Neural cell (in vitro differentiated cells): ENCODE data around the gene SPATA2. TPM values are rescaled to one million over a fixed set of nuclear protein-coding genes. Genes with fewer than 3 reads are reported as not detected.

Source experiments
- H2AFZ ChIP-seq: fragments of 200-600, 300-800 bp; sonication (generic), shearing (Covaris generic); 2 replicates; pipeline ENCODE4 v1.6.0; 2014; ENCODE audit warnings: low read depth, mild to moderate bottlenecking, antibody characterized with exemption, low read length, moderate library complexity
- H3F3A ChIP-seq: fragments of 200-600 bp; shearing (Covaris generic); 2 replicates; pipeline ENCODE4 v1.6.1; 2016; ENCODE audit warnings: mild to moderate bottlenecking, moderate library complexity, mixed read lengths, antibody characterized with exemption, low read length; ENCODE audit not compliant: insufficient read depth, poor library complexity, severe bottlenecking
- H3K27ac ChIP-seq: fragments of 200-600, 300-800 bp; sonication (generic), shearing (Covaris generic); 2 replicates; pipeline ENCODE4 v1.5.1; 2014; ENCODE audit warnings: mild to moderate bottlenecking, low read length, moderate library complexity
- H3K27me3 ChIP-seq: fragments of 300-800, 200-600 bp; sonication (generic), shearing (Covaris generic); 2 replicates; pipeline ENCODE4 v1.6.0; 2014; ENCODE audit warnings: mild to moderate bottlenecking, low read depth, low read length, moderate library complexity; ENCODE audit not compliant: insufficient read depth
- H3K36me3 ChIP-seq: fragments of 300-800, 200-600 bp; sonication (generic), shearing (Covaris generic); 2 replicates; pipeline ENCODE4 v1.5.1; 2014; ENCODE audit warnings: mild to moderate bottlenecking, antibody characterized with exemption, low read length, moderate library complexity; ENCODE audit not compliant: insufficient read depth
- H3K4me2 ChIP-seq: fragments of 300-800, 200-600 bp; sonication (generic), shearing (Covaris generic); 2 replicates; pipeline ENCODE4 v1.6.0; 2014; ENCODE audit warnings: mild to moderate bottlenecking, low read length
- H3K4me3 ChIP-seq: fragments of 300-800, 200-600 bp; sonication (generic), shearing (Covaris generic); 2 replicates; pipeline ENCODE4 v1.5.1; 2014; ENCODE audit warnings: mild to moderate bottlenecking, low read length, moderate library complexity
- H3K79me2 ChIP-seq: fragments of 200-600 bp; shearing (Covaris generic); replicated peaks from 2 replicates; pipeline ENCODE4 v1.6.0; 2014; ENCODE audit warnings: mild to moderate bottlenecking, low read length, moderate library complexity; ENCODE audit not compliant: insufficient read depth
- H3K9ac ChIP-seq: fragments of 300-800, 200-600 bp; sonication (generic), shearing (Covaris generic); 2 replicates; pipeline ENCODE4 v1.6.1; 2016; ENCODE audit warnings: mild to moderate bottlenecking, low read length, mixed read lengths
- H3K9me2 ChIP-seq: fragments of 200-600 bp; shearing (Covaris generic); 2 replicates; pipeline ENCODE4 v1.6.1; 2016; ENCODE audit warnings: mild to moderate bottlenecking, low read length, mixed read lengths; ENCODE audit not compliant: insufficient read depth
- H3K9me3 ChIP-seq: fragments of 200-600, 300-800 bp; sonication (generic), shearing (Covaris generic); 2 replicates; pipeline ENCODE4 v1.6.1; 2016; ENCODE audit warnings: mild to moderate bottlenecking, mixed run types, low read length, moderate library complexity, mixed read lengths
- H4K20me1 ChIP-seq: fragments of 200-600 bp; shearing (Covaris generic); 2 replicates; pipeline ENCODE4 v1.6.1; 2016; ENCODE audit warnings: mild to moderate bottlenecking, mixed run types; ENCODE audit not compliant: insufficient read depth
- CTCF ChIP-seq: fragments of 450-650 bp; IDR thresholded peaks from 2 replicates; pipeline ENCODE4 v1.5.1; 2014; ENCODE audit warnings: antibody characterized with exemption, mild to moderate bottlenecking, moderate library complexity; ENCODE audit not compliant: poor library complexity, severe bottlenecking
- EP300 ChIP-seq: fragments of 450-650 bp; conservative IDR thresholded peaks from 2 replicates; pipeline ENCODE4 v1.6.1; 2014; ENCODE audit warnings: antibody characterized with exemption, mild to moderate bottlenecking, moderate library complexity; ENCODE audit not compliant: poor library complexity, severe bottlenecking
- EZH2 ChIP-seq: fragments of 200-600, 300-800 bp; shearing (Covaris generic), sonication (generic); IDR thresholded peaks from 2 replicates; pipeline ENCODE4 v1.6.1; 2014; ENCODE audit warnings: antibody characterized with exemption, low read length, borderline replicate concordance, mild to moderate bottlenecking; ENCODE audit not compliant: insufficient read depth, poor library complexity, severe bottlenecking
- MXI1 ChIP-seq: fragments of 450-650 bp; conservative IDR thresholded peaks from 2 replicates; pipeline ENCODE4 v1.6.1; 2014; ENCODE audit warnings: antibody characterized with exemption, mild to moderate bottlenecking; ENCODE audit not compliant: poor library complexity, severe bottlenecking
- POLR2AphosphoS5 ChIP-seq: IDR thresholded peaks from 2 replicates; pipeline ENCODE4 v1.6.1; 2012
- RAD21 ChIP-seq: fragments of 450-650 bp; conservative IDR thresholded peaks from 2 replicates; pipeline ENCODE4 v1.6.1; 2014; ENCODE audit warnings: antibody characterized with exemption, mild to moderate bottlenecking, moderate library complexity
- REST ChIP-seq: IDR thresholded peaks from 2 replicates; pipeline ENCODE4 v1.6.1; 2012; ENCODE audit warnings: borderline replicate concordance
- SMC3 ChIP-seq: fragments of 450-650 bp; conservative IDR thresholded peaks from 2 replicates; pipeline ENCODE4 v1.6.1; 2014; ENCODE audit warnings: antibody characterized with exemption, mild to moderate bottlenecking, moderate library complexity; ENCODE audit not compliant: poor library complexity
- TAF1 ChIP-seq: IDR thresholded peaks from 2 replicates; pipeline ENCODE4 v1.6.1; 2012; ENCODE audit warnings: low read depth
- polyA plus RNA-seq: library from polyadenylated mRNA; depleted of rRNA; stranded (reverse); fragments of >200 nt; gene quantifications from 2 replicates; pipeline ENCODE4 v1.2.3, GENCODE V29; 2014

Gene SPATA2
- polyA plus RNA-seq, 1 donor from 2014 or later: 1.7 TPM

DNA sequence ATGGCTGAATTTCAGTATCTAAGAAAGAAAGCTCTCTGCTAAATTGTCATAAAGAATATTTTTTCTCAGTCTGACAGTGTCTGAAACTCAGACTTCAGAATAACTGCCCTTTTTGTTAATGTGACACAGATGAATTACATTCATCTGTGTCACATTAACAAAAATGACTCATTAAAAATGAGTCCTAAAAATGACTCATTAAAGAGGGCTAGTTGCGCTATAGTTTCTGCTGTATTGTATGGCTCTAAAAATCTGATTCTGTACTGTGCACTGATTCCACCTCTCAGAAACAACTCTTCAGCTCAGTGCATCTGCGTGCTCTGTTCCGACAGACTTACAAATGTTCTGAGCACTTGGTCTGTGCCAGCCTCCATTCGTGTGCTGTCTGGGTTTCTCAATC is 35.8 kb upstream of the SPATA2 start:
- Histone ChIP-seq H3K27me3 (no peaks in the 10 kb centered on the region), H3K27ac (no peak overlapping the region), H3K9ac (no peak overlapping the region), H3K79me2 (no peaks in the 10 kb centered on the region), H3K9me2 (no peaks in the 10 kb centered on the region), H3K9me3 (no peaks in the 10 kb centered on the region), H2AFZ (no peak overlapping the region), H3F3A (no peaks in the 10 kb centered on the region), H3K4me2 (no peak overlapping the region), H3K36me3 (peaks cover 5% of the 10 kb centered on the region), H4K20me1 (no peaks in the 10 kb centered on the region), H3K4me3 (no peak overlapping the region)
- TF ChIP-seq CTCF: no peak
- TF ChIP-seq MXI1: no peak
- TF ChIP-seq REST: no peak
- no peak for TF ChIP-seq EP300
- TF ChIP-seq EZH2: no peak
- no peak for TF ChIP-seq TAF1
- no peak for TF ChIP-seq POLR2AphosphoS5
- no peak for TF ChIP-seq RAD21
- TF ChIP-seq SMC3: no peak

DNA sequence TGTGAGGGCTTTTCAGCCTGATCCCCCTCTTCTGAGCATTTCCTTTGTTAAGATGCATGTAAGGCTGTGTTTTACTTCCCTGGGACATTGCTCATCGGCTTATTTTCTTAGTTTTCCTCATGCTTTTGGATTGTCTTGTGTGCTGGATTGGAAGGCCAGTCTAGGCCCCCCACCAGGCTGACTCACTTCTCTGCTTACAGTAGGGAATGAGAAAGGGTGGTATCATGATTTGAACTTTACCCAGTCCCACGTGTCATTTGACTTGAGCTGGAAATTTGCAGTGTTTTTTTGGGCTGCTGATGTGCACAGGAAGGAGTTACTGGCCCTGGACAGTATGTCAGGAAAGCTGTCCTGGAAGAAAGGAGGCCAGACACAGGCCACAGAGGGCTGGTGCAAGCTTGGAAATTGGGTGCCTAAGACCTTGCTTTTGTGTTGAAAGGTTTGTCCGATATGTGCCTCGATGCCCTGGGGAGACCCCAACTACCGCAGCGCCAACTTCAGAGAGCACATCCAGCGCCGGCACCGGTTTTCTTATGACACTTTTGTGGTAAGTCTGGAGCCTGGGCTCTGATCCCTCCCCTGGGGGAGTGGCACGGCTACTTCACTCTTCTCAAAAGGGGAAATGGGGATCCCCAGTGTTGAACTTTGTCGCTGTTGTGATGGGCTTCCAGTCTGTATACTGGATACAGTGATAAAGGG is 33.6 kb upstream of the SPATA2 start:
- Histone ChIP-seq H3K36me3 (peaks cover 8% of the 10 kb centered on the region), H3K4me2 (no peak overlapping the region)

More for the DNA sequence above, 33.6 kb upstream of the SPATA2 start:
- no peak overlapping the region for H2AFZ ChIP-seq
- no peaks in the 10 kb centered on the region for H3K79me2 ChIP-seq
- TF ChIP-seq RAD21 (no peak), REST (no peak), TAF1 (no peak), CTCF (no peak), MXI1 (no peak), POLR2AphosphoS5 (no peak), EP300 (no peak), EZH2 (no peak), SMC3 (no peak)
- no peaks in the 10 kb centered on the region for H4K20me1 ChIP-seq
- no peak overlapping the region for H3K9ac ChIP-seq
- no peaks in the 10 kb centered on the region for H3K9me3 ChIP-seq
- H3K4me3 ChIP-seq: no peak overlapping the region
- H3F3A ChIP-seq: no peaks in the 10 kb centered on the region
- no peak overlapping the region for H3K27ac ChIP-seq
- H3K9me2 ChIP-seq: no peaks in the 10 kb centered on the region
- H3K27me3 ChIP-seq: no peaks in the 10 kb centered on the region
